ENCODE measurements around the gene SPARCL1. TPM values are rescaled to one million over a fixed set of nuclear protein-coding genes. Genes with fewer than 3 reads are reported as not detected.
"Not testable (repeated sequence)": the region's sequence is repeated elsewhere in the genome, so short reads cannot be mapped to it uniquely, and the experiment has no call there.

SPARCL1 gene
- total RNA-seq, 1 experiment from 2014 or later: 0.85 TPM

- Mint-ChIP-seq H3K27ac (peak overlapping the region; percentile 81), H3K36me3 (peaks cover 34% of the 10 kb centered on the region), H3K4me3 (peak overlapping the region; percentile 11), H3K4me1 (peaks cover 21% of the 10 kb centered on the region), H3K27me3 (ENCODE audit: low read depth) (no peaks in the 10 kb centered on the region; the same call in 1 of the 2 replicates), H3K9me3 (peaks cover 47% of the 10 kb centered on the region)
- POLR2A ChIA-PET: no interaction called here
- DNase-seq (ENCODE audit: low spot score) (no peak), ATAC-seq (no peak)
- CTCF ChIA-PET: interaction anchor here (1.0 to 1.3 kb wide), 2 partner anchors 15 to 53 kb away, joined by 3 to 4 read pairs; no protein-coding TSS in a partner anchor
- TF ChIP-seq FOXK1 (CRISPR knock-in tag; IDR thresholded peaks at IDR 0.05): no peak
- no peak for TF ChIP-seq ETV6 (CRISPR knock-in tag; IDR thresholded peaks at IDR 0.05)
These were observed 38.4 kb downstream of the SPARCL1 start for GRCh38 chr4:87490664-87491369.

DNA sequence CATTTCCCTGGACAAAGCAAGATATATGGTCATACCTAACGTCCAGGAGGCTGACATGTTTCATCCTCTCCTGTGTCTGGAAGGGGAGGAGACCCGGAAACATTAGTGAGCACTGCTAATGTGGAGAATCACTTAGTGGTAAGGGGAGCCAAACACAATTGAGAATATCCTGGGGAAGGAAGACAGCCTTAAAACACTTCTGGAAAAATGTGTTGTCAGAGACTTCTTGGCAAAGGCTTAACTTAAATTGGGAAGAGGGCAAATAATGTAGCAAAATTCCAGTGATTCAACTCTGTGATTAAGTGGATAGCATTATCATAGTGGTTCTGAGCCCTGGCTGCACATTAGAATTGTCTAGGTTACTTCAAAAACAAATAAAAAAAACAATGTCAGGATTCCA, 39.5 kb downstream of the SPARCL1 start:
- Mint-ChIP-seq H3K4me1 (peaks cover 21% of the 10 kb centered on the region), H3K9me3 (peaks cover 54% of the 10 kb centered on the region), H3K27ac (no peak overlapping the region), H3K27me3 (ENCODE audit: low read depth) (no peaks in the 10 kb centered on the region; the same call in 1 of the 2 replicates), H3K36me3 (peaks cover 36% of the 10 kb centered on the region), H3K4me3 (no peak overlapping the region)
- CTCF ChIA-PET: no interaction called here
- POLR2A ChIA-PET: no interaction called here
- ATAC-seq: no peak
- no peak for TF ChIP-seq ZNF423 (CRISPR knock-in tag; IDR thresholded peaks at IDR 0.05)
- no peak for TF ChIP-seq GRHL2 (CRISPR knock-in tag; IDR thresholded peaks at IDR 0.05; ENCODE audit: insufficient replicate concordance, severe bottlenecking)
- TF ChIP-seq, protein P1, sequence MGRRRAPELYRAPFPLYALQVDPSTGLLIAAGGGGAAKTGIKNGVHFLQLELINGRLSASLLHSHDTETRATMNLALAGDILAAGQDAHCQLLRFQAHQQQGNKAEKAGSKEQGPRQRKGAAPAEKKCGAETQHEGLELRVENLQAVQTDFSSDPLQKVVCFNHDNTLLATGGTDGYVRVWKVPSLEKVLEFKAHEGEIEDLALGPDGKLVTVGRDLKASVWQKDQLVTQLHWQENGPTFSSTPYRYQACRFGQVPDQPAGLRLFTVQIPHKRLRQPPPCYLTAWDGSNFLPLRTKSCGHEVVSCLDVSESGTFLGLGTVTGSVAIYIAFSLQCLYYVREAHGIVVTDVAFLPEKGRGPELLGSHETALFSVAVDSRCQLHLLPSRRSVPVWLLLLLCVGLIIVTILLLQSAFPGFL (CRISPR knock-in tag; IDR thresholded peaks at IDR 0.05; ENCODE audit: borderline replicate concordance): no peak
- no peak for TF ChIP-seq ZNF263 (CRISPR knock-in tag; IDR thresholded peaks at IDR 0.05; ENCODE audit: low read depth)
- TF ChIP-seq, protein P2, sequence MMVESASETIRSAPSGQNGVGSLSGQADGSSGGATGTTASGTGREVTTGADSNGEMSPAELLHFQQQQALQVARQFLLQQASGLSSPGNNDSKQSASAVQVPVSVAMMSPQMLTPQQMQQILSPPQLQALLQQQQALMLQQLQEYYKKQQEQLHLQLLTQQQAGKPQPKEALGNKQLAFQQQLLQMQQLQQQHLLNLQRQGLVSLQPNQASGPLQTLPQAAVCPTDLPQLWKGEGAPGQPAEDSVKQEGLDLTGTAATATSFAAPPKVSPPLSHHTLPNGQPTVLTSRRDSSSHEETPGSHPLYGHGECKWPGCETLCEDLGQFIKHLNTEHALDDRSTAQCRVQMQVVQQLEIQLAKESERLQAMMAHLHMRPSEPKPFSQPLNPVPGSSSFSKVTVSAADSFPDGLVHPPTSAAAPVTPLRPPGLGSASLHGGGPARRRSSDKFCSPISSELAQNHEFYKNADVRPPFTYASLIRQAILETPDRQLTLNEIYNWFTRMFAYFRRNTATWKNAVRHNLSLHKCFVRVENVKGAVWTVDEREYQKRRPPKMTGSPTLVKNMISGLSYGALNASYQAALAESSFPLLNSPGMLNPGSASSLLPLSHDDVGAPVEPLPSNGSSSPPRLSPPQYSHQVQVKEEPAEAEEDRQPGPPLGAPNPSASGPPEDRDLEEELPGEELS (CRISPR knock-in tag; IDR thresholded peaks at IDR 0.05): no peak
- TF ChIP-seq TEAD1 (CRISPR knock-in tag; IDR thresholded peaks at IDR 0.05): no peak
- TF ChIP-seq MYBL2 (CRISPR knock-in tag; IDR thresholded peaks at IDR 0.05): no peak
- TF ChIP-seq, protein P3, sequence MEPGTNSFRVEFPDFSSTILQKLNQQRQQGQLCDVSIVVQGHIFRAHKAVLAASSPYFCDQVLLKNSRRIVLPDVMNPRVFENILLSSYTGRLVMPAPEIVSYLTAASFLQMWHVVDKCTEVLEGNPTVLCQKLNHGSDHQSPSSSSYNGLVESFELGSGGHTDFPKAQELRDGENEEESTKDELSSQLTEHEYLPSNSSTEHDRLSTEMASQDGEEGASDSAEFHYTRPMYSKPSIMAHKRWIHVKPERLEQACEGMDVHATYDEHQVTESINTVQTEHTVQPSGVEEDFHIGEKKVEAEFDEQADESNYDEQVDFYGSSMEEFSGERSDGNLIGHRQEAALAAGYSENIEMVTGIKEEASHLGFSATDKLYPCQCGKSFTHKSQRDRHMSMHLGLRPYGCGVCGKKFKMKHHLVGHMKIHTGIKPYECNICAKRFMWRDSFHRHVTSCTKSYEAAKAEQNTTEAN (CRISPR knock-in tag; IDR thresholded peaks at IDR 0.05): no peak
- no peak for TF ChIP-seq ZNF281 (CRISPR knock-in tag; IDR thresholded peaks at IDR 0.05)
- TF ChIP-seq ELF4 (CRISPR knock-in tag; IDR thresholded peaks at IDR 0.05; ENCODE audit: low read depth): no peak
- no peak for TF ChIP-seq SP1 (CRISPR knock-in tag; conservative IDR thresholded peaks at IDR 0.05)
- TF ChIP-seq E2F1 (CRISPR knock-in tag; IDR thresholded peaks at IDR 0.05): no peak
- TF ChIP-seq, protein P4, sequence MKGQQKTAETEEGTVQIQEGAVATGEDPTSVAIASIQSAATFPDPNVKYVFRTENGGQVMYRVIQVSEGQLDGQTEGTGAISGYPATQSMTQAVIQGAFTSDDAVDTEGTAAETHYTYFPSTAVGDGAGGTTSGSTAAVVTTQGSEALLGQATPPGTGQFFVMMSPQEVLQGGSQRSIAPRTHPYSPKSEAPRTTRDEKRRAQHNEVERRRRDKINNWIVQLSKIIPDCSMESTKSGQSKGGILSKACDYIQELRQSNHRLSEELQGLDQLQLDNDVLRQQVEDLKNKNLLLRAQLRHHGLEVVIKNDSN (CRISPR knock-in tag; IDR thresholded peaks at IDR 0.05): no peak
- TF ChIP-seq, protein P5, sequence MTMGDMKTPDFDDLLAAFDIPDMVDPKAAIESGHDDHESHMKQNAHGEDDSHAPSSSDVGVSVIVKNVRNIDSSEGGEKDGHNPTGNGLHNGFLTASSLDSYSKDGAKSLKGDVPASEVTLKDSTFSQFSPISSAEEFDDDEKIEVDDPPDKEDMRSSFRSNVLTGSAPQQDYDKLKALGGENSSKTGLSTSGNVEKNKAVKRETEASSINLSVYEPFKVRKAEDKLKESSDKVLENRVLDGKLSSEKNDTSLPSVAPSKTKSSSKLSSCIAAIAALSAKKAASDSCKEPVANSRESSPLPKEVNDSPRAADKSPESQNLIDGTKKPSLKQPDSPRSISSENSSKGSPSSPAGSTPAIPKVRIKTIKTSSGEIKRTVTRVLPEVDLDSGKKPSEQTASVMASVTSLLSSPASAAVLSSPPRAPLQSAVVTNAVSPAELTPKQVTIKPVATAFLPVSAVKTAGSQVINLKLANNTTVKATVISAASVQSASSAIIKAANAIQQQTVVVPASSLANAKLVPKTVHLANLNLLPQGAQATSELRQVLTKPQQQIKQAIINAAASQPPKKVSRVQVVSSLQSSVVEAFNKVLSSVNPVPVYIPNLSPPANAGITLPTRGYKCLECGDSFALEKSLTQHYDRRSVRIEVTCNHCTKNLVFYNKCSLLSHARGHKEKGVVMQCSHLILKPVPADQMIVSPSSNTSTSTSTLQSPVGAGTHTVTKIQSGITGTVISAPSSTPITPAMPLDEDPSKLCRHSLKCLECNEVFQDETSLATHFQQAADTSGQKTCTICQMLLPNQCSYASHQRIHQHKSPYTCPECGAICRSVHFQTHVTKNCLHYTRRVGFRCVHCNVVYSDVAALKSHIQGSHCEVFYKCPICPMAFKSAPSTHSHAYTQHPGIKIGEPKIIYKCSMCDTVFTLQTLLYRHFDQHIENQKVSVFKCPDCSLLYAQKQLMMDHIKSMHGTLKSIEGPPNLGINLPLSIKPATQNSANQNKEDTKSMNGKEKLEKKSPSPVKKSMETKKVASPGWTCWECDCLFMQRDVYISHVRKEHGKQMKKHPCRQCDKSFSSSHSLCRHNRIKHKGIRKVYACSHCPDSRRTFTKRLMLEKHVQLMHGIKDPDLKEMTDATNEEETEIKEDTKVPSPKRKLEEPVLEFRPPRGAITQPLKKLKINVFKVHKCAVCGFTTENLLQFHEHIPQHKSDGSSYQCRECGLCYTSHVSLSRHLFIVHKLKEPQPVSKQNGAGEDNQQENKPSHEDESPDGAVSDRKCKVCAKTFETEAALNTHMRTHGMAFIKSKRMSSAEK (CRISPR knock-in tag; IDR thresholded peaks at IDR 0.05; ENCODE audit: borderline replicate concordance): no peak
- no peak for TF ChIP-seq TP53 (CRISPR knock-in tag; IDR thresholded peaks at IDR 0.05)
- no peak for DNase-seq (ENCODE audit: low spot score)

GRCh38 chr4:87488666-87489065, 40.5 kb downstream of the SPARCL1 start:
- Mint-ChIP-seq H3K9me3 (peaks cover 54% of the 10 kb centered on the region), H3K36me3 (peaks cover 41% of the 10 kb centered on the region)

More at GRCh38 chr4:87488666-87489065, 40.5 kb downstream of the SPARCL1 start:
- H3K4me3 Mint-ChIP-seq; DNase-seq (ENCODE audit: low spot score); H3K27ac Mint-ChIP-seq; H3K27me3 Mint-ChIP-seq (ENCODE audit: low read depth); ATAC-seq; POLR2A ChIA-PET: not testable (repeated sequence)
- peaks cover 21% of the 10 kb centered on the region for H3K4me1 Mint-ChIP-seq
- CTCF ChIA-PET: interaction anchor here (1.1 kb wide), 1 partner anchor 8 kb away, joined by 3 read pairs; no protein-coding TSS in a partner anchor
